ENCODE results near the gene MOB3B.
"Not testable (repeated sequence)": the region's sequence is repeated elsewhere in the genome, so short reads cannot be mapped to it uniquely, and the experiment has no call there.

MOB3B gene

DNA sequence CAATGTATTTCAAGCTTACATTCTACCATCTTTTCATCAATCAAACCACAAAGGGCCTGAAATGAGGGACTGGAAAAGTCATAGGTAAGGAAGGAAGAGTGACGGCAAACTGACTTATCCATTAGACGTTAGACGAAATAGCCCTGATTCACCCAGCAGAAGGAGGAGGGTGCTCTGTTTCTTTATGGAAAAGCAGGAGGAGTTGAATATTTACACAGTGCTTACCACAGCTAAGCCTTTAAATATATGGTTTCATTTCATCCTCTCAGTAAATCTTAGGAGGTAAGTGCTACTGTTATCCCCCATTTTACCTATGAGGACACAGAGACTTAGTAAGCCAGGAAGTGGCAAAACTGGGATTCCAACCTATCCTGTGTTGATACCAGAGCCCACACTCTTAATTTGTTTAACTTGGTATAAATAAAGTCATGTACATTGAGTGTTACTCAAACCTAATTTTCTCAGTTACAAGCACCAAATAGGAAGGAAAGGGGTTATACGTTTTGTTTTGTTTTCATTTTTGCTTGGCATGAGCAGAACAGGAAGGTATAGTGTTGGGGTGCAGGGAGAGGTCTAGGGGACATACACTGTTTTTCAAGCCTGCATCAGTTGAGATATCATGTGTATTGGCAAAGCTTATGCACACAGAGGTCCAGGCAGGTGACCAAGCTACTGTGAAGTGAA, 103.6 kb downstream of the MOB3B start:
- no peak for DNase-seq (ENCODE audit: low read depth, low spot score)

GRCh38 chr9:27423915-27424710, 105.5 kb downstream of the MOB3B start:
- no peak for DNase-seq (ENCODE audit: low read depth, low spot score)

DNA sequence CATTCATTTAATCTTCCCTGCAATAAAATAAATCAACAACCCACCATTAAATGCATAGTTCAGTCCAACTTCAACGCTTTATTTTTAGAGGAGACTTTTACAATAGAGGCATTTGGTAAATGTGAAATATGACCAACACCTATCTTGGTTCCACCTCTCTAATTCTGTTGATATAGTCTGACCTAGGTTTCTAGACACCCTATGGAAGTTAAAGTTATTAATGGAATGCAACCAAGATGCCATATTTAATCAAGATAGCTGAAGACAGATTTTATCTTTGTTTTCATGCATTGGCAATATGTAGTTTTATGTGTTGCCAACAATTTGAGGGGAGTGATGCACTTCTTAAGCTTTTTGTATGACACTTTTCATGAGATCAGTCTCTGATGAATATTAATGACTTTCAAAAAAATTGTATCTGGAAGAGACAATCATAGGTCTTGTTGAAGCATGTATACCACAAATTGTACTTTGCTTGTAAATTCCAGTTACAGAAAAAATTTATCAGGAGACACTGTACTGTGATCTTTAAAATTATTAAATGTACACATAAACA, 107.3 kb downstream of the MOB3B start:
- no peak for DNase-seq (ENCODE audit: low read depth, low spot score)

DNA sequence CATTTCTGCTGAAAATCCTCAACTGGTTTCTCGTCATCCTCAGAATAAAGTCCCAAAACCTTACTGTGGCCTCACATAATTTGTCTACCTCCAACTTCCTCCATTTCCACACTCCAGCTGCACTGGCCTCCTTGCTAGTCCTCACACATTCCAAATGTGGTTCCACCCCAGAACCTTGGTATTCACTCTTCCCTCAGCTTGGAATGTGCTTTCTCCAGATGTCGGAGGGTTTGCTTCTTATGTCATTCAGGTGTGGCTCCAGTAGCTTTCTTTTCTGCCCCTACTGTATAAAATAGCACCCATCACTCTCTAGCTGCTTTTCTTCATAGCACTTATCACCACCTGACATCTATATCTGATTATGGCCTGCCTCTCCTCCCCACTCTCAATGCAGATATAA, 108.0 kb downstream of the MOB3B start:
- DNase-seq (ENCODE audit: low read depth, low spot score) = peak; percentile 15

DNA sequence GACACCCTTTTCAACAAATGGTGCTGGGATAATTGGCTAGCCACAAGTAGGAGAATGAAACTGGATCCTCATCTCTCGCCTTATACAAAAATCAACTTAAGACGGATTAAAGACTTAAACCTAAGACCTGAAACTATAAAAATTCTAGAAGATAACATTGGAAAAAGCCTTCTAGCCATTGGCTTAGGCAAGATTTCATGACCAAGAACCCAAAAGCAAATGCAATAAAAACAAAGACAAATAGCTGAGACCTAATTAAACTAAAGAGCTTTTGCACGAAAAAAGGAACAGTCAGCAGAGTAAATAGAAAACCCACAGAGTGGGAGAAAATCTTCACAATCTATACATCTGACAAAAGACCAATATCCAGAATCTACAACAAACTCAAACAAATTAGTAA, 110.1 kb downstream of the MOB3B start:
- DNase-seq (ENCODE audit: low read depth, low spot score) = not testable (repeated sequence)

- DNase-seq (ENCODE audit: low read depth, low spot score) = no peak
Observed at GRCh38 chr9:27414220-27414761, 115.3 kb downstream of the MOB3B start.

GRCh38 chr9:27413511-27414219, 115.9 kb downstream of the MOB3B start:
- no peak for DNase-seq (ENCODE audit: low read depth, low spot score)

GRCh38 chr9:27412963-27413362, 116.7 kb downstream of the MOB3B start:
- DNase-seq (ENCODE audit: low read depth, low spot score) = no peak

DNA sequence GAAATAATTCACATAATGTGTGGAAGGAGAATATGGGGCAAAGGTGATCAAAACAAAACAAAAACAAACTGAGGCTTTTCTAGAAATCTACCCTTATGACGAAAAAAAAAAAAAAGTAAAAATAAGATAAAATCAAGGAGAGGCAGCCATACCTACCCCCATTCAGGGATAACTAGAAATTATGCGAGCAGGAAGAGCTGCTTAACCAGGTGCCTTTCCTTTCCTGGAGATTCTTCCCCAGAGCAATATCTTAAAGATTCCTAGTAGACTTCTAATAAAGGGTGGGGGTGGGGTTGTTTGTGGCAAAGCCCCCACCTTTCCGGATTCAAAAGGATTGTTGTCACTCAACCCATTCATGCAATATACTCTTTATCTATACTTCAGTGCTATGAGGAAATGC, 117.5 kb downstream of the MOB3B start:
- DNase-seq (ENCODE audit: low read depth, low spot score) = no peak

DNA sequence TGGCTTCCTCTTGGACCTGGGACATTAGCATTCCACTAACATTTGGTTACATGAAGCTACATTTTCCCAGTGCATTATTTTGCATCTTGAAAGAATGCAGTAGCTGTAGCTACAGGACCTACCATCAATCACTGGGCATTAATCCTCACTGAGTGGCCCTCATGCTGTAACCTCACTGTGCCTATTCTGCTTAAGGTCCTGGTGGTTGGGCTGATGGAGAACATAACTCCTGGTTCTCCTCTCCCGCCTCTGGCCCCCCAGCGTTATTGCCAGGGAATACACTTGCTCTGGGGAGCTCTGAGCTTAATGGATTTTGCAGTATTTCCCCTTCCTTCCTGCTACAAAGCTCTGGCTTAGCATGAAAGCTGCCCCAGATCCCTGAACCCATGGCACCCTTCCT, 121.1 kb downstream of the MOB3B start:
- no peak for DNase-seq (ENCODE audit: low read depth, low spot score)

GRCh38 chr9:27408001-27408400, 121.6 kb downstream of the MOB3B start:
- DNase-seq (ENCODE audit: low read depth, low spot score) = peak; percentile 63

DNA sequence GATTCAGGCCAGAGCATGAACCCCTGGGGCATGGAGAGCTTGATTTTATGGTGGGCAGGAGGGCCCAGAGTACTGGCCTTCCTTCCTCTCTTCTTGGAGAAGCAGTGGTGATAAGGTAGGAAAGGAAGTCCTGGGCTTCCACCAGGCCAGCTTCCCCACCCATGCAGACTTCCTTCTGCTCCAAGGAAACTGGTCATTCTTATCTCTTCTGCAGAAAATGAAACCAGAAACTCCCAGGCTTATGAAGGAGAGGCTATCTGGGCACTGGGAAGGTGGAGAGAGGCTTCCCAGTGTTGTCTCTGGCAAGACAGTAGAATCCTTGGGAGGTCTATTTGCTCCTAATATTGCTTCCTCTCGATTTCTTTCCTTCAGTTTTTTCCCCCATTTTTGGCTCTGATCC, 122.1 kb downstream of the MOB3B start:
- DNase-seq (ENCODE audit: low read depth, low spot score) = no peak

- no peak for DNase-seq (ENCODE audit: low read depth, low spot score)
Observed at GRCh38 chr9:27404661-27405060, 125.0 kb downstream of the MOB3B start.

DNA sequence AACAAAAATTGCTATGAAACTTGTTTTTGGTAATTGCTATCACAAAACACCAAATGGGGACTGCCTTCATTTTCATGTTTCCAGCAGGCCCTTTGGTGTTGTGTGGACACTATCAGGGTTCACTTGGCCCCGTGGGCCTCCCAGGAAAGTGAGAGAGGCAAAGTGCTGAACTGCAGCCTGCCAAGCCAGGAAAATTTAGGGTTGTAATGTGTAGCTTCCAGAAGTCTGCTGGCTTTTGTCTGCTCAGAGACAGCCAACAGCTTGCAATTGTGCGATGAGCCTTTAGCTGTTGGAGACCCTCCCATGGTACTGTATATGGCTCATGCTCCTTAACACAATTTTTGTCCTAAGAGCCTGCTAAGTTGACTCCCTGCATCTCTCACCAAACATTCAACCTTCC, 127.0 kb downstream of the MOB3B start:
- no peak for DNase-seq (ENCODE audit: low read depth, low spot score)

- no peak for DNase-seq (ENCODE audit: low read depth, low spot score)
Observed at GRCh38 chr9:27400334-27400880, 129.2 kb downstream of the MOB3B start.

DNA sequence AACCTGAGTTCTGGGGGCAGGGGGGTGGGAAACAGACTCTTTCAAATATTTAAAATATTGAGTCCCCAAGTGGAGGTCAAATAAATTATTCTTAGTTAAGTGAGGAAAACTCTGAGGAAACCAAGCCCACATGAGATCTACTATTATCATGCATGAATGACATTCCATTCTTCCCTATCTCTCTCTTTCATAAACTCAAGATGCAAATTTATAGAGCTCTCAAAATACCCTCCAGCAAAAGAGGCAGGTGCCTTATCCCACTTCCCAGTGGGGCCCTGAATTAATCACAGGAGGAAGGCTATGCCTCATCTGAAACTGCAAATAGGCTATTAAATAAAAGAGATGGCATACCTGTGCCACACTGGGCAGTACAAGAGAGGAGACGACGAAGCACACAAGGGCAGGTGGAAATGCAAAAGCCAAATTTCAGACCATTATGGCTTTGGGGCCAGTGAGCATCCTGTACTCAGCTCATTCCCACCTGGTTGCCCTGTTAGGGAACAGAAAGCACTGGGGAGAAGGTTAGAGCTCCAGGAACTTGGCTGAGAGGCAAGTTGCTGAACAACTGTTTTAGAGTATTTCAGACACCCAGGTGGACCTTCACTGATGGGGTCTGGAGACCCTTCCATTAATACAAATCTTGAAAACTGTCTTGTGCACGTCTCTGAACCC, 130.5 kb downstream of the MOB3B start:
- no peak for DNase-seq (ENCODE audit: low read depth, low spot score)

GRCh38 chr9:27396495-27396894, 133.1 kb downstream of the MOB3B start:
- no peak for DNase-seq (ENCODE audit: low read depth, low spot score)

- peak; percentile 41 for DNase-seq (ENCODE audit: low read depth, low spot score)
Observed at GRCh38 chr9:27395484-27395921, 134.1 kb downstream of the MOB3B start.

GRCh38 chr9:27394826-27395201, 134.8 kb downstream of the MOB3B start:
- no peak for DNase-seq (ENCODE audit: low read depth, low spot score)

DNA sequence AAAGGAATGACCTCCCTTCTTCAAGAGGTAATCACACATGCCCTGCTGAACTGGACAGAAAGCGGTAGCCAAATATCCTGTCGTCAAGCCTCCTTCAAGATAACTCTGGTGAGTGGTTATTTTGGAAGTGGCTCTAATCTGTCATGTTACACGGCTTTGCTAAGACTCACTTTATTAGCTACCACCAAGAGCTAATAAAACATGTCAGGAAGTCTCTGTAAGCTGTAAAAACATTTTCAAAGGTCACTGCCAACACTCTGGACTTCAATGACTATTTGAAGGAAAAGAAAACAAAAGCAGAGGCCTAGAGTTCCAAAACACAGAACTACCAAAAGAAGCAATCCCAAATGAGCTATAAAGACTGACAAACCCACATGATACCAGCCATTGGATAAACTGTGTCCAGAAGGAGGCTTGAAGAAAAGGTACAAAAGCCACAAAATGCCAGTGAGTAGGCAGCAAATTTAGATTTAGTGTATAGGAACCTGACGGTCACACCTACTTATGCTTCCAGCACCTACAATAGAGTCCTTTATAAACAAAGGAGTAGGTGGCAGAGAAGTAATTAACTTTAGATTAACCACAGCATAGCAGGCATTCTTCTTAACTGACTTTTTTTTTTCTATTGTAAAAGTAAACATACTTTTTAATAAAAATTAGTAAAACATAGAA, 135.3 kb downstream of the MOB3B start:
- peak; percentile 58 for DNase-seq (ENCODE audit: low read depth, low spot score)
